Heart right ventricle (tissue), 16 donors: ENCODE results near the gene NFYA. TPM values are rescaled to one million over a fixed set of nuclear protein-coding genes. Genes with fewer than 3 reads are reported as not detected.
A peak's percentile ranks its signal among the peaks of the same experiment; 100 is the strongest.

Experiments used
- ATAC-seq, 8 donors: fragments of 200-7000 bp; cut with Tn5 transposase; one replicate each; pipeline ENCODE4 v1.9.1; 2020; ENCODE audit warnings: mild to moderate bottlenecking in 8 of 8, moderate library complexity in 8 of 8, moderate number of reproducible peaks in 1 of 8
- DNase-seq, 2 donors: peaks; one replicate each; pipeline ENCODE4 v3.0.0-alpha.2; 2020
- H3K27ac ChIP-seq, 10 donors: fragments of 200-600 bp; sonication (generic) in 2 of 10; one replicate each; pipeline versions ENCODE4 v1.5.0 to v1.8.0; 2020 to 2022; ENCODE audit warnings: mild to moderate bottlenecking in 3 of 10
- H3K27me3 ChIP-seq, 7 donors: fragments of 200-600 bp; one replicate each; pipeline ENCODE4 v1.8.0; 2021 to 2022; ENCODE audit warnings: mild to moderate bottlenecking in 2 of 7
- H3K36me3 ChIP-seq, 9 donors: fragments of 200-600 bp; sonication (generic) in 1 of 9; one replicate each; pipeline versions ENCODE4 v1.5.0 to v1.8.0; 2020 to 2022; ENCODE audit warnings: mild to moderate bottlenecking in 2 of 9
- H3K4me1 ChIP-seq, 9 donors: fragments of 200-600 bp; sonication (generic) in 1 of 9; one replicate each; pipeline versions ENCODE4 v1.5.0 to v1.8.0; 2020 to 2022; ENCODE audit warnings: mild to moderate bottlenecking in 4 of 9
- H3K4me3 ChIP-seq, 10 donors: fragments of 200-600 bp; sonication (generic) in 2 of 10; one replicate each; pipeline versions ENCODE4 v1.5.0 to v1.8.0; 2020 to 2022; ENCODE audit warnings: mild to moderate bottlenecking in 7 of 10, moderate library complexity in 2 of 10
- H3K9me3 ChIP-seq, 11 donors: fragments of 200-600 bp in 10 of 11; sonication (generic) in 2 of 11; one replicate each; pipeline versions ENCODE4 v1.5.0 to v1.8.0; 2013 to 2022; ENCODE audit warnings: mild to moderate bottlenecking in 2 of 11, control low read depth in 1 of 11, moderate library complexity in 1 of 11
- CTCF ChIP-seq, 9 donors: fragments of 200-600 bp; sonication (generic) in 2 of 9; IDR thresholded peaks; one replicate each; pipeline versions ENCODE4 v1.5.0 to v1.8.0; 2021 to 2022; ENCODE audit warnings: antibody characterized with exemption in 9 of 9, mild to moderate bottlenecking in 5 of 9, moderate library complexity in 1 of 9
- WGBS, 2 donors: extraction: QIAGEN DNeasy Blood & Tissue Kit; methylation state at CpG; one replicate each; pipeline ENCODE4 v1.1.7; 2013; ENCODE audit warnings: inconsistent platforms in 1 of 2; 5-methylcytosine and 5-hydroxymethylcytosine counted together
- intact Hi-C, 10 donors: fragments of 100-400 bp; cut with DNase I; formaldehyde crosslinking; loops; one replicate each; pipeline versions ENCODE4 v1.11.1 to v1.14.2; 2022
- polyA plus RNA-seq, 2 donors: library from polyadenylated mRNA; stranded (reverse); fragments of 200-250 nt; gene quantifications; one replicate each; pipeline ENCODE4 v1.2.3, GENCODE V29; 2013
- total RNA-seq, 10 donors: library from RNA; stranded (reverse); fragmentation: NEBNext Ultra II Directional in 3 of 10; extraction: Animal tissue kit (Norgen Biotek cat#: 25700) in 3 of 10; gene quantifications; one replicate each; pipeline versions ENCODE4 v1.2.1 to v1.2.4, GENCODE V29; 2021 to 2023
- donor health status: Arrhythmogenic right ventricular cardiomyopathy.
- donor health status: ischemic (EF 13 %, LVEDD 7.1; RV severe dilation, severe dysfunction).
- donor health status: healthy with polysubstance abuse.
- donor health status: DM: no; HTN: yes; CAD: no.
- donor health status: DM: no; HTN: no; CAD: no.
- donor health status: ischemic (EF 25% LVEDD 6.9; RV normal size, moderate dysfunction).
- donor health status: ischemic (EF 25% LVEDD 5.7; RV mildly dilated, moderate dysfunction).
- donor health status: healthy.
- donor health status: DM: yes; HTN: yes; CAD: no.
- donor health status: Ischemic cardiomyopathy.
- donor health status: ischemic (EF 35%, LVEDD 5.7; RV mildly dilated, moderate dysfunction).
- donor health status: nonischemic (EF 11% LVEDD 7.7; RV severe dilation, severe dysfunction).
- donor health status: DM: yes; HTN: yes; CAD: no.
- donor health status: PGD.
- donor health status: ischemic (EF 29% LVEDD 5.4; RV normal size, mild dysfunction).
- donor health status: nonischemic (EF 23%, LVEDD 6.1; RV moderate dilation, normal function).

Gene NFYA
- total and polyA plus RNA-seq, 12 donors = 4.2 to 12.0 (median 10.3) TPM

GRCh38 chr6:41036186-41036585 lies 36.6 kb upstream of the NFYA start:
- Histone ChIP-seq H3K4me3 (no peak overlapping the region), H3K36me3 (no peaks in the 10 kb centered on the region), H3K27ac (no peak overlapping the region), H3K4me1 (no peaks in the 10 kb centered on the region), H3K27me3 (no peaks in the 10 kb centered on the region), H3K9me3 (no peaks in the 10 kb centered on the region)
- TF ChIP-seq CTCF (IDR thresholded peaks at IDR 0.05) = no peak
- intact Hi-C loops = no loop called here
- DNase-seq = no peak
- ATAC-seq = no peak
- 62 to 72% methylated on average over 3 of the region's 3 CpGs for WGBS, 2 donors

- ATAC-seq = no peak
- H3K27ac ChIP-seq = no peak overlapping the region
- TF ChIP-seq CTCF (IDR thresholded peaks at IDR 0.05) = no peak
- H3K4me1 ChIP-seq = no peaks in the 10 kb centered on the region
- H3K36me3 ChIP-seq = no peaks in the 10 kb centered on the region
- no peak for DNase-seq
- 81 to 92% methylated on average over 2 of the region's 2 CpGs for WGBS, 2 donors
- H3K4me3 ChIP-seq = no peak overlapping the region
- intact Hi-C loops = no loop called here
- H3K27me3 ChIP-seq = no peaks in the 10 kb centered on the region
- no peaks in the 10 kb centered on the region for H3K9me3 ChIP-seq
These were observed 36.2 kb upstream of the NFYA start for GRCh38 chr6:41036601-41037000.

GRCh38 chr6:41037107-41037900 lies 35.5 kb upstream of the NFYA start:
- intact Hi-C loops = no loop called here
- no peak for TF ChIP-seq CTCF (IDR thresholded peaks at IDR 0.05)
- WGBS, 2 donors = 79 to 80% methylated on average over 13 of the region's 13 CpGs
- Histone ChIP-seq H3K4me3 (no peak overlapping the region), H3K27ac (no peak overlapping the region), H3K9me3 (no peaks in the 10 kb centered on the region), H3K4me1 (no peaks in the 10 kb centered on the region), H3K36me3 (no peaks in the 10 kb centered on the region), H3K27me3 (no peaks in the 10 kb centered on the region)
- ATAC-seq = no peak
- DNase-seq = no peak

- intact Hi-C loops = no loop called here
- Histone ChIP-seq H3K4me3 (no peak overlapping the region), H3K27me3 (no peaks in the 10 kb centered on the region), H3K36me3 (no peaks in the 10 kb centered on the region), H3K9me3 (no peaks in the 10 kb centered on the region), H3K4me1 (no peaks in the 10 kb centered on the region), H3K27ac (no peak overlapping the region)
- ATAC-seq (peak in 1 of 8 donors; percentile 8), DNase-seq (no peak)
- WGBS, 2 donors = 96% methylated on average over 3 of the region's 3 CpGs
- no peak for TF ChIP-seq CTCF (IDR thresholded peaks at IDR 0.05)
These were observed 34.6 kb upstream of the NFYA start for GRCh38 chr6:41038205-41038604.
